Activated naive CD4-positive, alpha-beta T cell treated with anti-CD3 and anti-CD28 coated beads for 36 hours (primary cell): Measurements from ENCODE around the gene XRCC3. TPM values are rescaled to one million over a fixed set of nuclear protein-coding genes. Genes with fewer than 3 reads are reported as not detected.

Experiments used
- CTCF ChIA-PET: fragments of 350-600 bp; sonication (Branson Sonifier 250); formaldehyde crosslinking; loops from one replicate; lab custom pipeline; 2021; ENCODE audit warnings: antibody characterized with exemption; lab: Charles Lee
- DNase-seq: peaks from one replicate; pipeline ENCODE4 v3.0.0-alpha.2; 2020
- H3K27ac Mint-ChIP-seq: one replicate; pipeline ENCODE4 v1.8.0; 2021; ENCODE audit warnings: mild to moderate bottlenecking, mixed read lengths
- H3K27me3 Mint-ChIP-seq: one replicate; pipeline ENCODE4 v1.8.0; 2021; ENCODE audit warnings: low read depth, mixed read lengths
- H3K36me3 Mint-ChIP-seq: one replicate; pipeline ENCODE4 v1.8.0; 2021; ENCODE audit warnings: low read depth, mixed read lengths
- H3K4me1 Mint-ChIP-seq: one replicate; pipeline ENCODE4 v1.8.0; 2021; ENCODE audit warnings: low read depth, mixed read lengths
- H3K4me3 Mint-ChIP-seq: one replicate; pipeline ENCODE4 v1.8.0; 2021; ENCODE audit warnings: mild to moderate bottlenecking, moderate library complexity, mixed read lengths
- H3K9me3 Mint-ChIP-seq: one replicate; pipeline ENCODE4 v1.8.0; 2021; ENCODE audit warnings: mixed read lengths
- intact Hi-C: fragments of 100-400 bp; cut with micrococcal nuclease; formaldehyde crosslinking; loops from one replicate; pipeline ENCODE4 v1.15.1; 2023
- total RNA-seq, 2 experiments: library from RNA; stranded (reverse); gene quantifications; one replicate each; pipeline ENCODE4 v1.2.3, GENCODE V29; 2021

Gene XRCC3
- total RNA-seq, 2 experiments from 2014 or later = 49.0 to 50.4 TPM

GRCh38 chr14:103718572-103718971 lies 3.3 kb upstream of the XRCC3 start:
- no peaks in the 10 kb centered on the region for H3K27me3 Mint-ChIP-seq
- CTCF ChIA-PET = interaction anchor here (0.6 kb wide), 1 partner anchor 69 kb away, joined by 3 read pairs; no protein-coding TSS in a partner anchor
- no peak overlapping the region for H3K27ac Mint-ChIP-seq
- H3K36me3 Mint-ChIP-seq = peaks cover 9% of the 10 kb centered on the region
- no peak overlapping the region for H3K4me3 Mint-ChIP-seq
- peaks cover 30% of the 10 kb centered on the region for H3K4me1 Mint-ChIP-seq
- H3K9me3 Mint-ChIP-seq = no peaks in the 10 kb centered on the region
- intact Hi-C loops = no loop called here
- DNase-seq = no peak

DNA sequence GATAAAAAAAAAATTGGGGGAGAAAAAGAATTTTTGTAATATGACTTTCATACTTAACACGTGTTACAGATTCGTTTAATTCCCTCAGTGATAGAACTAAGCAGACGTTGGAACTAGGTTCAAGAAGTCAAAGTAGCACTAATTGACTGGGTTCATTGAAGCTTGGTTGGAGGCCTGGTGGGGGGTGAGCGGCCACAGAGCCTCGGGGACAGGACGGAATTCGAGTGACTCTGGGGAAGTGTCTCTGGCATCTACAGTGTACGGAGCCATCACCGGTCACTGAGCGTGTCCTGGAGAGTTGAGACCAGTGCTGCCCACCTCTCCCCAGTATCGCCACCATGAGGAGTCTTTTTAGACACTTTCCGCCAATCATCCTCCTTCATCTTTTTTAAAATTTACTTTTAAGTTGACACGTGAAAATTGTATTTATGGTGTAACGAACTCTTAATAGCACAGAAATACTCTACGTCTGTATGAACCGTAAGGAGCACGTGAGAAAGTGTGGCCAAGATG lies 1.7 kb upstream of the XRCC3 start:
- peak overlapping the region; percentile 70 for H3K4me3 Mint-ChIP-seq
- no peak for DNase-seq
- CTCF ChIA-PET = no interaction called here
- H3K27ac Mint-ChIP-seq = no peak overlapping the region
- intact Hi-C loops = no loop called here
- no peaks in the 10 kb centered on the region for H3K27me3 Mint-ChIP-seq
- H3K4me1 Mint-ChIP-seq = peaks cover 41% of the 10 kb centered on the region
- peaks cover 15% of the 10 kb centered on the region for H3K36me3 Mint-ChIP-seq
- H3K9me3 Mint-ChIP-seq = no peaks in the 10 kb centered on the region

DNA sequence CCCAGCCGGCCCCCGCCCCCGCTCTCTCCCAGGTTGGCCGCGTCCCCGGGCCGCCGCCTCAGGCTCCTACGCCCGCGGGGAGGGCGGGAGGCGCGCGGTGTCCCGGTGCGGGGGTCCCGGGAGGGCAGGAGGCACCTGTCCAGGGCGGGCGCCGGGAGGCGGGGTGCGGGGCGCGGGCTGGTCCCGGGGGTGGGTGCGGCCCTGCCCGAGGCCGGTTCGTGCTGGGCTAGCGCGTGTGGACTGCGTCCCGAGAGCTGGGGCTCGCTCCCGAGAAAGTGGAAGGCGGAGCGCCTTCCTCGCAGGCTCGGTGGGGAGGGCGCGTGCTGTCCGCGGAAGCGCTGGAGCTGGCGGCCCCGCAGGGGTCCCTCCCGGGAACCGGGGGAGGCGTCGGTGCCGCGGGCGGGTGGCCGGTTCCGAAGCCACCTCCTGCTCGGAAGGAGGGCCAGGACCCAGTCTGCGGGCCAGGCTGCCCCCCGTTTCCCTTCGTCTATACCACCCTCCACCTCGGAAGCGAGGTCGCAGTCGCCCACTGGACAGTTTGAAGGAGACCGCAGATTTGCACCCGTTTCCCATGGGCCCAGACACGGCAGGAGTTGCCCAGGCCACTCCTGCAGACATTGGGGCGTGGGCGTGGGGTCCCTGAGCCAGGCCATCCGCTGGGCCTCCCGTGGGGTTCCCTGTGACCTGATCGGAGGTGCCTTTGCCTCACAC lies 995 bp upstream of the XRCC3 start:
- DNase-seq = no peak
- Mint-ChIP-seq H3K27ac (no peak overlapping the region), H3K36me3 (peaks cover 15% of the 10 kb centered on the region), H3K4me1 (peaks cover 41% of the 10 kb centered on the region), H3K9me3 (no peaks in the 10 kb centered on the region), H3K4me3 (peak overlapping the region; percentile 70), H3K27me3 (no peaks in the 10 kb centered on the region)
- intact Hi-C loops = no loop called here
- CTCF ChIA-PET = no interaction called here

DNA sequence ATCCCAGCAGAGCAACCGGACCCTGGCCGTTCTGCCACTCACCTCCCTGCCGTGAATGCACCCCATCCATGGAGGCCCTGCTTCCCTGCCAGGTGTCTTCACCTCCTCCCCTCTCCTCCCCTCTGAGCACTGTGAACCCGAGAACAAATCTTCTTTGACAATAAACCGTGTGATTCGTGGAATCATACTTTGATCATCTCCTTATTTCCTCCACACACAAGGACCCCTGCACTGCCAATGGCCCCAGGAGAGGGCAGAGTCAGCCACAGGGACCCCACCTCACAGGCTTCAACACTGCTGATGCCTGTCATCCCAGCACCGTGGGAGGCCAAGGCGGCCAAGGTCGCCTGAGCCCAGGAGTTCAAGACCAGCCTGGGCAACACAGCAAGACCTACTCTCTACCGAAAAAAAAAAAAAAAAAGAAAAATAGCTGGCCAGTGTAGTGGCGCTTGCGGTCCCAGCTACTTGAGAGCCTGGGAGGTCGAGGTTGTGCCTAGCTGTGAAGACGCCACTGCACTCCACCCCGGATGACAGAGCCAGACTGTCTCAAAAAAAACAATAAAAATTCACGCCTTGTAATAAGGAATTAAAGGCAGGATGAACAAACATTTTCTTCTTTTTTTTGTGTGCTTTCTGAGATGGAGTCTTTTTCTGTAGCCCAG lies 1.1 kb downstream of the XRCC3 start:
- intact Hi-C loops = loop anchor here (2.0 kb wide), 2 partner anchors 151 to 379 kb away; partner anchors contain the start of genes BAG5, COA8 and EIF5
- no peaks in the 10 kb centered on the region for H3K27me3 Mint-ChIP-seq
- CTCF ChIA-PET = interaction anchor here (0.7 to 1.0 kb wide), 2 partner anchors 29 to 164 kb away, joined by 3 read pairs; no protein-coding TSS in a partner anchor
- H3K4me3 Mint-ChIP-seq = peak overlapping the region; percentile 93
- H3K4me1 Mint-ChIP-seq = peaks cover 37% of the 10 kb centered on the region
- H3K9me3 Mint-ChIP-seq = no peaks in the 10 kb centered on the region
- peaks cover 19% of the 10 kb centered on the region for H3K36me3 Mint-ChIP-seq
- no peak overlapping the region for H3K27ac Mint-ChIP-seq
- no peak for DNase-seq

- intact Hi-C loops = loop anchor here (2.0 kb wide), 2 partner anchors 151 to 379 kb away; partner anchors contain the start of genes BAG5, COA8 and EIF5
- Mint-ChIP-seq H3K27ac (no peak overlapping the region), H3K36me3 (peaks cover 22% of the 10 kb centered on the region), H3K27me3 (no peaks in the 10 kb centered on the region), H3K4me3 (peak overlapping the region; percentile 93), H3K4me1 (peaks cover 32% of the 10 kb centered on the region), H3K9me3 (no peaks in the 10 kb centered on the region)
- no peak for DNase-seq
- CTCF ChIA-PET = interaction anchor here (0.6 to 1.0 kb wide), 2 partner anchors 29 to 466 kb away, joined by 3 read pairs; no protein-coding TSS in a partner anchor
Measured at GRCh38 chr14:103713304-103714062, 1.8 kb downstream of the XRCC3 start.

DNA sequence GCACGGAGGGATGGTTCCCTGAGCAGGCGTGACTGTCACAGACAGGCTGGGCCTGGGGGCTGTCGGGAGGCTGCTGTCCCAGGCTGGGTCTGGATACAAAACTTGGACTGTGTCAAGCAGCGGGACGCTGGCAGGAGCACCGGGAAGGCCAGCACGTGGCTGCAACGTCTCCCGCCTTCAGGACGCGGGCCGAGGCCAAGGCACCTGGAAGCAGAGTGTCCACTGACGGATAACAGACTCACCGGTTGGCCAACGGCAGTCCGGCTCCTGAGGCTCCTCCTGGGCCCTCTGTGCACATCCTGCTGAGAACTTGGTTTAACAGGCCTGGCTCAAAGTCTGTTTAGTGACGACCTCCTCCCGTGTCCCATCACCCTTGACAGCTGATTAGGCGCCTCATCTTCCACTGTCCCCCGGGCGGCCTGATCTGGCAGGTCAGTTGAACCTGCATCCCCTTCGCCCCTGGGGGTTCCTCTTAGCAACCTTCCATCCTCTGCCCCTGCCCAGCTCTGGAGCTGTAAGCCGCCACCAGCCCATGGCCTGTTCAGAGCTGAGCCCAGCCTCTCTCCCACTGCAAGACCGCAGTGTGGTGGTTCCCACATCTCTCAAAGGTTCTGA lies 2.5 kb downstream of the XRCC3 start:
- Mint-ChIP-seq H3K9me3 (no peaks in the 10 kb centered on the region), H3K36me3 (peaks cover 24% of the 10 kb centered on the region), H3K4me1 (peaks cover 29% of the 10 kb centered on the region), H3K4me3 (no peak overlapping the region), H3K27ac (no peak overlapping the region), H3K27me3 (no peaks in the 10 kb centered on the region)
- CTCF ChIA-PET = interaction anchor here (1.0 kb wide), 1 partner anchor 28 kb away, joined by 3 read pairs; no protein-coding TSS in a partner anchor
- intact Hi-C loops = no loop called here
- no peak for DNase-seq

DNA sequence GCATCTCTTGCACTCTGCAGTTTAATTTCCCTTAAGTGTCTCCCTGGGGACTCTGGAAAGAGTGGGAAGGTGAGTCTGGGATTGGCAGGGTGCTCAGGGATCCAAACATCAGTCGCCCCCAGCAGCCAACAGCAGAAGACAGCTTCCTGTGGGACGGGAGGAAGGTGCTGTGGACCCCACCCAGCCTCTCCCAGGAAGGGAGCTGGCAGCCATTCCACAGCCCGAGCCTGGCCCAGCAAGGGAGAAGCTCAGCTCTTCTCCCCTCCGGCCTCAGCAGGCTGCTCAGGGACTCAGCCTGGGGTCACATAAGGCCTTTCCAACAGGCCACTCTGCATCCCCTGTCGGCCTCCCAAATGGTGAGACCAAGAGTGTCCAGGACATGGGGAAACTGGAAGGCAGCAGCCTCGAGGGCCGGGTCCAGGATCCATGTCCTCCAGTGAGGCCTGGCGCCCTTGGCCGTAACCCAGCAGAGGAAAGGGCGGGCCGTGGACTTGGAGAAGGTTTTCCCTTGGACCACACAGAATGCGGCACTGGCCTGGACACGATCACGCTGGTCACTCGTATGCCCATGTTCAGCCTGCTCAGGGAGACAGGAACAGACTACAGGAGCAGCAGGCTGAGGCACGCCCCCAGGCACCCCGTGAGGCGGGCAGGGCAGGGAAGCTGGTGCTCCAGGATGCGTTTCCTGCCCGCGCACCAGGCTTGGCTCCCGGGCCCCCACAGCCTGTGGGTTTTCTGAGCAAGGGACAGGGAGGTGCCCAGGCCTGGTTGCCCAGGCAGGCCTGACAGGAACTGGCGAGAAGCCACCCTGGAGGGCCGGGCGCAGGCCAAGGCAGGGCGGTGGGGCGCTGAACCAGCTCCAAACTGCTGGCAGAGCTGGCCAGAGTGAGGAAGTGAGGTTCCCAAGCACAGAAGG lies 3.5 kb downstream of the XRCC3 start:
- intact Hi-C loops = no loop called here
- Mint-ChIP-seq H3K36me3 (peaks cover 24% of the 10 kb centered on the region), H3K4me1 (peaks cover 24% of the 10 kb centered on the region), H3K4me3 (no peak overlapping the region), H3K27ac (no peak overlapping the region), H3K27me3 (no peaks in the 10 kb centered on the region), H3K9me3 (no peaks in the 10 kb centered on the region)
- CTCF ChIA-PET = no interaction called here
- DNase-seq = no peak

DNA sequence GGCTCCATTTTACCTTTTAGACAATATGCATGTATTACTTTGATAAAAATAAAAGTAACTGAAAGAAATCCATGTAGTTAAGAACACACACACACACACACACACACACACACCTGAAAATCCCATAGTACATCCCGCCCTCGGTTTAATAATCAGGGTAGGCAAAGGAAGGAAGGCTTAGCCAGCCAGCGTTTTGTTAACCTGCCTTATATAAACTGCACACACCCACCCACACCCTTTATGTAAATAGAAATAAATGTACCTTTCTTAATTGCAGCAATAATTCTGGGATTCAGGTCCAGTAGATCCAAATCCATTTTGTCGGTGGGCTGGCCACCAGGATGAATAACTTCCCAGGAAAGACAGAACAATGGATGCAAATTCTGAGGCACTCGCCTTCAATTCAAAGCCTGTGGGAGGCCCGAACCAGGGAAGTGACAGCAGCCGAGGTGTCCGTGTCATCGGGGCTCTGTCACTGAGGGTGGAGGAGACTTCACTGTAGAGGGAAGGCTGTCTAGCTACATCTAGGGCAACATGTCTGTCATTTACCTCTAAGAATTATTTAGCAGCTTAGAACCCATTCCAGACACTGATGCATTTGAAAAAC lies 4.4 kb downstream of the XRCC3 start:
- CTCF ChIA-PET = interaction anchor here (0.6 kb wide), 2 partner anchors 48 to 146 kb away, joined by 3 read pairs; no protein-coding TSS in a partner anchor
- Mint-ChIP-seq H3K27ac (no peak overlapping the region), H3K4me1 (peaks cover 24% of the 10 kb centered on the region), H3K27me3 (no peaks in the 10 kb centered on the region), H3K36me3 (peaks cover 24% of the 10 kb centered on the region), H3K9me3 (no peaks in the 10 kb centered on the region), H3K4me3 (no peak overlapping the region)
- no peak for DNase-seq
- intact Hi-C loops = no loop called here

DNA sequence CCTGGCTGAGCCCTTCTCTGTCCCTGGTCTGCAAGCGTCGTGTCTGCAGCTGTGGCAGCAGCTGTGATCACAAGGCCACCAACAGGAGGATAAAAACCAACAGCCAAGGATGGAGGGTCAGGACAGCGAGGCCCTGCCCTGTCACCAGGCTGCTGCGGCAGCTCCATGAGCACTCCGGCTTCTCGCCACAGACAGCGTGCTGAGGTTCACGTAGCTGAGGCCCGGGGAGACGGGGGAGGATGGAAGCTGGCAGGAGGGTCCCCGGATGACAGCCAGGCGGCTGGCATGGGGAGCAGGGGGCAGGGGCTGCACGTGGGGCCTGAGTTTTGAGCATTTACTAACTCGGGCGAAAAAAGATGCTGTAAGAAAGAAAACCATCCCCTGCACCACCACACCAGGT lies 5.4 kb downstream of the XRCC3 start:
- Mint-ChIP-seq H3K4me1 (peaks cover 22% of the 10 kb centered on the region), H3K27ac (no peak overlapping the region)

DNA sequence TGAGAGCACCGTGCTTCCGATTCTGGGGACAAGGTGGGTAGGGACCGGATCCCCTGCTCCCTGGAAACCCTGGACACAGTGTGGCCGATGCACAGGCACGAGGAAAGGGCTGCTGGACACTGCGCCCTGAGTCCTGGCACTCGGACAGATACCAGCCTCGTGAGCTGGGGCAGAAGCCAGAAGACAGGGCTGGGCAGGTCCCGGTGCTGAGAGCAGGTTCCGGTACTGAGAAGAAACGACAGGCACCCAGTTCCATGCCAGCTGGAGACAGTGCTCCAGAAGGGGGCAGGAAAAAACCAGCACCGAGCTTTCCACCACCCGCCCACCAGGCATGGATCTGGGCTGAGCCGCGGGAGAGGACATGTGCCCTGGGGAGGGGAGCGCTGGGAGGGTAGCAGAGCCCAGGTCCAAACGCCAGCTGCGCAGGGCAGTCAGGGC lies 6.5 kb downstream of the XRCC3 start:
- H3K36me3 Mint-ChIP-seq = peaks cover 21% of the 10 kb centered on the region
- intact Hi-C loops = loop anchor here (10.0 kb wide), 1 partner anchor 1596 kb away; the partner anchor contains the start of gene BRF1
- H3K9me3 Mint-ChIP-seq = no peaks in the 10 kb centered on the region
- H3K27ac Mint-ChIP-seq = no peak overlapping the region
- H3K4me1 Mint-ChIP-seq = peaks cover 17% of the 10 kb centered on the region
- H3K4me3 Mint-ChIP-seq = no peak overlapping the region
- CTCF ChIA-PET = no interaction called here
- no peaks in the 10 kb centered on the region for H3K27me3 Mint-ChIP-seq
- DNase-seq = no peak

More for the DNA sequence above, 5.4 kb downstream of the XRCC3 start:
- no peak for DNase-seq
- H3K9me3 Mint-ChIP-seq = no peaks in the 10 kb centered on the region
- H3K4me3 Mint-ChIP-seq = no peak overlapping the region
- CTCF ChIA-PET = interaction anchor here (0.6 kb wide), 1 partner anchor 145 kb away, joined by 3 read pairs; no protein-coding TSS in a partner anchor
- H3K27me3 Mint-ChIP-seq = no peaks in the 10 kb centered on the region
- peaks cover 24% of the 10 kb centered on the region for H3K36me3 Mint-ChIP-seq
- intact Hi-C loops = loop anchor here (10.0 kb wide), 1 partner anchor 1595 kb away; the partner anchor contains the start of gene BRF1
